ENCODE results near the gene ANKH. TPM values are rescaled to one million over a fixed set of nuclear protein-coding genes. Genes with fewer than 3 reads are reported as not detected.

Gene ANKH
- total and polyA plus RNA-seq, 4 donors = 10.8 to 46.7 (median 17.2) TPM

DNA sequence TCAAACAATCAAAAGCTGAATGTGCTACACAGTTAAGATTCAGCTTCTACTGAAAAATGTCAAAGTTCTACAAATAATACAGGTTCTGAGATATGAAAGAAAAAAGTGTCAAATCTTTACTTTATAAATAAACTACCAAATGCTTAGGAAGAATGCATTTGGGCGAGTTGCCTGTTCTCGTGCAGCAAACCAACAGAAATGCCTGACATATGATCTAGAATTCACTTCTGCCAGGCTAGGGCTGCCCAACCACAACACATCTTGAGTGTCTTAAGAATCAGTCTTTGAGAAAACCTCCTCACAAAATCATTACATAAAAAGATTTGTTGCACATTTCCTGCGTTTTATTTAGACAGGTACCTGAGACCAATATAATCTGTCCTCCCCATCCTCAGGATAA lies 42.2 kb downstream of the ANKH start:
- DNase-seq (no peak), ATAC-seq (ENCODE audit: insufficient read depth, low FRiP score) (no peak)
- Histone ChIP-seq H3K27ac (ENCODE audit: low read depth in 1 of 2, low read length in 1 of 2) (no peak overlapping the region), H3K4me1 (ENCODE audit: control insufficient read depth in 5 of 5, insufficient read depth in 5 of 5, low read length in 5 of 5) (peaks cover 0 to 23% (median 0%) of the 10 kb centered on the region in 5 donors), H3K9me3 (ENCODE audit: control insufficient read depth in 4 of 4, insufficient read depth in 3 of 4, low read length in 3 of 4) (no peaks in the 10 kb centered on the region), H3K9ac (ENCODE audit: insufficient read depth in 1 of 2, low read length in 2 of 2) (no peak overlapping the region), H3K36me3 (ENCODE audit: control insufficient read depth in 4 of 4, insufficient read depth in 4 of 4, low read length in 4 of 4) (no peaks in the 10 kb centered on the region), H3K4me3 (no peak overlapping the region), H3K27me3 (ENCODE audit: control insufficient read depth in 3 of 3, insufficient read depth in 3 of 3, low read length in 2 of 3) (no peaks in the 10 kb centered on the region)
- 87 to 96% methylated on average over 3 of the region's 3 CpGs for WGBS, 2 donors
- no peak for TF ChIP-seq CTCF (IDR thresholded peaks at IDR 0.05; ENCODE audit: control extremely low read depth, extremely low read depth)

GRCh38 chr5:14826714-14827113 lies 44.9 kb downstream of the ANKH start:
- Histone ChIP-seq H3K9me3 (ENCODE audit: control insufficient read depth in 4 of 4, insufficient read depth in 3 of 4, low read length in 3 of 4) (no peaks in the 10 kb centered on the region), H3K4me3 (no peak overlapping the region), H3K4me1 (ENCODE audit: control insufficient read depth in 5 of 5, insufficient read depth in 5 of 5, low read length in 5 of 5) (peaks cover 0 to 18% (median 0%) of the 10 kb centered on the region in 5 donors), H3K36me3 (ENCODE audit: control insufficient read depth in 4 of 4, insufficient read depth in 4 of 4, low read length in 4 of 4) (no peaks in the 10 kb centered on the region), H3K27ac (ENCODE audit: low read depth in 1 of 2, low read length in 1 of 2) (no peak overlapping the region), H3K9ac (ENCODE audit: insufficient read depth in 1 of 2, low read length in 2 of 2) (no peak overlapping the region), H3K27me3 (ENCODE audit: control insufficient read depth in 3 of 3, insufficient read depth in 3 of 3, low read length in 2 of 3) (no peaks in the 10 kb centered on the region)
- ATAC-seq (ENCODE audit: insufficient read depth, low FRiP score) = no peak
- no peak for DNase-seq
- no peak for TF ChIP-seq CTCF (IDR thresholded peaks at IDR 0.05; ENCODE audit: control extremely low read depth, extremely low read depth)
- WGBS, 2 donors = 91% methylated on average over 4 of the region's 4 CpGs

- no peak for DNase-seq
- Histone ChIP-seq H3K4me3 (no peak overlapping the region), H3K36me3 (ENCODE audit: control insufficient read depth in 4 of 4, insufficient read depth in 4 of 4, low read length in 4 of 4) (no peaks in the 10 kb centered on the region), H3K9me3 (ENCODE audit: control insufficient read depth in 4 of 4, insufficient read depth in 3 of 4, low read length in 3 of 4) (no peaks in the 10 kb centered on the region), H3K4me1 (ENCODE audit: control insufficient read depth in 5 of 5, insufficient read depth in 5 of 5, low read length in 5 of 5) (peaks cover 0 to 17% (median 0%) of the 10 kb centered on the region in 5 donors), H3K9ac (ENCODE audit: insufficient read depth in 1 of 2, low read length in 2 of 2) (no peak overlapping the region), H3K27ac (ENCODE audit: low read depth in 1 of 2, low read length in 1 of 2) (no peak overlapping the region), H3K27me3 (ENCODE audit: control insufficient read depth in 3 of 3, insufficient read depth in 3 of 3, low read length in 2 of 3) (no peaks in the 10 kb centered on the region)
- 98 to 99% methylated on average over 2 of the region's 2 CpGs for WGBS, 2 donors
- ATAC-seq (ENCODE audit: insufficient read depth, low FRiP score) = no peak
- TF ChIP-seq CTCF (IDR thresholded peaks at IDR 0.05; ENCODE audit: control extremely low read depth, extremely low read depth) = no peak
Observed at GRCh38 chr5:14825977-14826376, 45.6 kb downstream of the ANKH start.

- Histone ChIP-seq H3K27ac (ENCODE audit: low read depth in 1 of 2, low read length in 1 of 2) (no peak overlapping the region), H3K4me1 (ENCODE audit: control insufficient read depth in 5 of 5, insufficient read depth in 5 of 5, low read length in 5 of 5) (peaks cover 0 to 9% (median 0%) of the 10 kb centered on the region in 5 donors), H3K27me3 (ENCODE audit: control insufficient read depth in 3 of 3, insufficient read depth in 3 of 3, low read length in 2 of 3) (no peaks in the 10 kb centered on the region), H3K9me3 (ENCODE audit: control insufficient read depth in 4 of 4, insufficient read depth in 3 of 4, low read length in 3 of 4) (no peaks in the 10 kb centered on the region), H3K9ac (ENCODE audit: insufficient read depth in 1 of 2, low read length in 2 of 2) (no peak overlapping the region), H3K4me3 (no peak overlapping the region), H3K36me3 (ENCODE audit: control insufficient read depth in 4 of 4, insufficient read depth in 4 of 4, low read length in 4 of 4) (no peaks in the 10 kb centered on the region)
- 91 to 97% methylated on average over 3 of the region's 3 CpGs for WGBS, 2 donors
- ATAC-seq (ENCODE audit: insufficient read depth, low FRiP score) (no peak), DNase-seq (no peak)
- TF ChIP-seq CTCF (IDR thresholded peaks at IDR 0.05; ENCODE audit: control extremely low read depth, extremely low read depth) = no peak
Observed at GRCh38 chr5:14824499-14824898, 47.1 kb downstream of the ANKH start.
